Skeletal muscle tissue (tissue), 4 donors: ENCODE measurements around the gene MCTP1. TPM values are rescaled to one million over a fixed set of nuclear protein-coding genes. Genes with fewer than 3 reads are reported as not detected.
"Not testable (repeated sequence)": the region's sequence is repeated elsewhere in the genome, so short reads cannot be mapped to it uniquely, and the experiment has no call there.

Source experiments
- H3K27ac ChIP-seq: one replicate; pipeline ENCODE4 v1.7.0; 2013; ENCODE audit warnings: mild to moderate bottlenecking, low read depth, low read length, inconsistent platforms
- H3K27me3 ChIP-seq, 3 donors: one replicate each; pipeline ENCODE4 v1.7.0; 2013; ENCODE audit warnings: low read length in 3 of 3; ENCODE audit not compliant: control insufficient read depth in 3 of 3, insufficient read depth in 3 of 3
- H3K36me3 ChIP-seq, 3 donors: one replicate each; pipeline ENCODE4 v1.7.0; 2013; ENCODE audit warnings: low read length in 3 of 3; ENCODE audit not compliant: control insufficient read depth in 3 of 3, insufficient read depth in 3 of 3
- H3K4me1 ChIP-seq, 3 donors: one replicate each; pipeline ENCODE4 v1.7.0; 2013; ENCODE audit warnings: low read length in 3 of 3, mild to moderate bottlenecking in 3 of 3; ENCODE audit not compliant: control insufficient read depth in 3 of 3, insufficient read depth in 3 of 3
- H3K4me3 ChIP-seq, 3 donors: one replicate each; pipeline ENCODE4 v1.7.0; 2013; ENCODE audit warnings: low read length in 3 of 3
- H3K9ac ChIP-seq, 3 donors: one replicate each; pipeline ENCODE4 v1.7.0; 2013; ENCODE audit warnings: low read length in 3 of 3, mild to moderate bottlenecking in 3 of 3, moderate library complexity in 2 of 3, low read depth in 1 of 3
- H3K9me3 ChIP-seq, 3 donors: one replicate each; pipeline ENCODE4 v1.7.0; 2013; ENCODE audit warnings: low read length in 3 of 3; ENCODE audit not compliant: control insufficient read depth in 3 of 3
- total RNA-seq: library from RNA; depleted of rRNA; stranded (reverse); fragments of >200 nt; gene quantifications from one replicate; pipeline ENCODE4 v1.2.3, GENCODE V29; 2014
- donor health status: Osteomylitis.

Gene MCTP1
- total RNA-seq, 1 donor from 2014 or later = 20.4 TPM

GRCh38 chr5:95007921-95008597 is 276.8 kb downstream of the MCTP1 start:
- Histone ChIP-seq H3K4me1 (no peaks in the 10 kb centered on the region), H3K4me3 (no peak overlapping the region), H3K9ac (no peak overlapping the region), H3K27ac (no peak overlapping the region), H3K9me3 (no peaks in the 10 kb centered on the region), H3K27me3 (no peaks in the 10 kb centered on the region), H3K36me3 (no peaks in the 10 kb centered on the region)

DNA sequence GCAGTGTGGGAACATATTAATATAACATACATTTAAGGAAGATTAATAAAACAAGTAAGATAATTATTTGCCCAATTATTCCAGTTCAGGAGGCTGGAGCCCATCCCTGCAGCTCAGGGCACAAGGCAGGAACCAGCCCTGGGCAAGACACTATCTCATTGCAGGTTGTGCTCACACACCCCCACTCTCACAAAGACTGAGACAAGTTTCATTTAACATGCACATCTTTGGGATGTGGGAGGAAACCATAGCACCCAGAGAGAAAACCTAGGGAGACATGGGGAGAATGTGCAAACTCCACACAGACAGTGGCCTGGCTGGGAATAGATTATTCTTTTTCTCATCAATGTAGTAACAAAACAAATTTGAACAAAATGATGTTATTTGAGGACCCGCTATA is 279.1 kb downstream of the MCTP1 start:
- H3K4me3 ChIP-seq = no peak overlapping the region
- H3K27ac ChIP-seq = no peak overlapping the region
- H3K27me3 ChIP-seq = no peaks in the 10 kb centered on the region
- H3K9ac ChIP-seq = no peak overlapping the region
- H3K9me3 ChIP-seq = no peaks in the 10 kb centered on the region
- no peaks in the 10 kb centered on the region for H3K36me3 ChIP-seq
- no peaks in the 10 kb centered on the region for H3K4me1 ChIP-seq

DNA sequence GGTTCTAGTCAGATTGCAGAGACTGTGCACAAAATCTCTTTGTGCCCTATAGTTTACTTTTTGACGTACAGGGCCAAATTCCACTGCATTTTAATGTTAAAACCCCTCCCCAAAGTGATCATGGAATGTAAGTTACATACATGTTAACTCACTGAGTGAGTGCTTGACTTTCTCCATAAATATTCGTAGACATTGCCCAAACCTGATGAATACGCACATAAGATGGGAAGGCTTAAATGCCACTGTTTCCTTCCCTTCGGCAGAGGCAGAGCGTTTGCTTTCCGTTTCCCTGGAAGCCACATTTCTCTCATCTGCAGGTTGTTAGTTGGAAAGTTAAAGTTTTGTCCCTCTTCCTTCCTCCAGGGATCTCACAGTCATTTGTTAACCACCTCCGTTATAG is 286.2 kb downstream of the MCTP1 start:
- H3K4me3 ChIP-seq = no peak overlapping the region
- H3K27me3 ChIP-seq = no peaks in the 10 kb centered on the region
- H3K27ac ChIP-seq = no peak overlapping the region
- no peaks in the 10 kb centered on the region for H3K4me1 ChIP-seq
- no peaks in the 10 kb centered on the region for H3K9me3 ChIP-seq
- H3K9ac ChIP-seq = no peak overlapping the region
- H3K36me3 ChIP-seq = no peaks in the 10 kb centered on the region

GRCh38 chr5:94994537-94994936 is 290.4 kb downstream of the MCTP1 start:
- H3K9me3 ChIP-seq, H3K27me3 ChIP-seq, H3K27ac ChIP-seq, H3K9ac ChIP-seq, H3K4me3 ChIP-seq, H3K36me3 ChIP-seq, H3K4me1 ChIP-seq: not testable (repeated sequence)

- Histone ChIP-seq H3K9me3 (no peaks in the 10 kb centered on the region), H3K36me3 (no peaks in the 10 kb centered on the region), H3K27me3 (no peaks in the 10 kb centered on the region), H3K9ac (no peak overlapping the region), H3K4me3 (no peak overlapping the region), H3K27ac (no peak overlapping the region), H3K4me1 (no peaks in the 10 kb centered on the region)
Observed at GRCh38 chr5:94993491-94993890, 291.4 kb downstream of the MCTP1 start.

DNA sequence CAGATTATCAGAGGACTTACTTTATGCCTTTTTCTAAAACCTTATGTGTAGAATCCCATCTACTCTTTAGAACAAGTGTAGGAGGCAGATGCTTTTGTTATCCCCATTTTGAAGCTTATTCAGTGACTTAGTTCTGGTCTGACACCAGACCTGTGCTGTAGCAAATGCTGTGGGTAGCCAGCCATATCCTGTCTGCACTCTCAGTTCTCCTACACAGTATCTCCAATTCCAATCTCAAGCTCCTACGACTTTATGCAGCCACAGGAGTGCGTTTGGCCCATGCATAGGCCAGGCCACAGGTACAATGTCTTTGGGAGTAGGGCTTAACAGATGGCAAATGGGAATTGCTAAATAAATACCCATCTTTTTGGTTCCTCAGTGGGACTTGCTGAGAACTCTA is 292.6 kb downstream of the MCTP1 start:
- Histone ChIP-seq H3K27ac (no peak overlapping the region), H3K4me3 (no peak overlapping the region), H3K27me3 (no peaks in the 10 kb centered on the region), H3K36me3 (no peaks in the 10 kb centered on the region), H3K9me3 (no peaks in the 10 kb centered on the region), H3K9ac (no peak overlapping the region), H3K4me1 (no peaks in the 10 kb centered on the region)

GRCh38 chr5:94983861-94984535 is 300.9 kb downstream of the MCTP1 start:
- Histone ChIP-seq H3K27me3 (no peaks in the 10 kb centered on the region), H3K4me1 (no peaks in the 10 kb centered on the region), H3K27ac (no peak overlapping the region), H3K36me3 (no peaks in the 10 kb centered on the region), H3K9me3 (no peaks in the 10 kb centered on the region), H3K9ac (no peak overlapping the region), H3K4me3 (no peak overlapping the region)

- Histone ChIP-seq H3K27me3 (no peaks in the 10 kb centered on the region), H3K9ac (no peak overlapping the region), H3K4me3 (no peak overlapping the region), H3K36me3 (no peaks in the 10 kb centered on the region), H3K4me1 (no peaks in the 10 kb centered on the region), H3K27ac (no peak overlapping the region), H3K9me3 (peaks cover 0 to 9% (median 0%) of the 10 kb centered on the region in 3 donors)
Observed at GRCh38 chr5:94977437-94977836, 307.5 kb downstream of the MCTP1 start.

- H3K9me3 ChIP-seq = peaks cover 0 to 9% (median 0%) of the 10 kb centered on the region in 3 donors
- no peaks in the 10 kb centered on the region for H3K4me1 ChIP-seq
- H3K27me3 ChIP-seq = no peaks in the 10 kb centered on the region
- H3K9ac ChIP-seq = no peak overlapping the region
- H3K36me3 ChIP-seq = no peaks in the 10 kb centered on the region
- H3K4me3 ChIP-seq = no peak overlapping the region
- no peak overlapping the region for H3K27ac ChIP-seq
Observed at GRCh38 chr5:94976853-94977252, 308.0 kb downstream of the MCTP1 start.

DNA sequence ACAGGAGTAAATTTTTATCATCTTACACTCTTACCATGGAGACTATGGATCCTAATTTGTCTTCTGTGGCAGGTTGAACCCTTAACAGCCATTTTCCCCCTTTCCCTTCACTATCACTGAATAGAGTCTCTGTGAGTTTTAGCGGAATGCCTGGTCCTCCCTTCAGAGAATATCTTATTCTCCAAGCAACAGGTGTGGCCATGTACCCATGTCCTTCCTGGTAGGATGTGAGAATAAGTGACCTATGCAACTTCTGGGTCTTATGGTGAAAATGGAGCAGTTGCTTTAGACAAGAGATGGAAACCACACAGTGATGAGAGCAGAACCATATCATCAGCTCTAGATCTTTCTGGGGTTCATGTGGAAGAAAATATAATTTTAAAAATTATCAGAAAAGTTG is 312.6 kb downstream of the MCTP1 start:
- Histone ChIP-seq H3K9ac (no peak overlapping the region), H3K27ac (no peak overlapping the region), H3K27me3 (no peaks in the 10 kb centered on the region), H3K36me3 (no peaks in the 10 kb centered on the region), H3K4me1 (no peaks in the 10 kb centered on the region), H3K4me3 (no peak overlapping the region), H3K9me3 (peaks cover 0 to 5% (median 0%) of the 10 kb centered on the region in 3 donors)
